Transverse colon (tissue), 4 donors: Measurements from ENCODE around the gene ABHD11. TPM values are rescaled to one million over a fixed set of nuclear protein-coding genes. Genes with fewer than 3 reads are reported as not detected.

Source experiments
- DNase-seq: peaks from one replicate; pipeline ENCODE4 v3.0.0-alpha.2; 2019
- H3K27ac ChIP-seq, 4 donors: fragments of 200-600 bp; sonication (generic); 2 replicates each; pipeline ENCODE4 v1.5.1; 2016 to 2018; ENCODE audit warnings: inconsistent platforms in 4 of 4
- H3K27me3 ChIP-seq: fragments of 200-600 bp; sonication (generic); 2 replicates; pipeline ENCODE4 v1.5.1; 2017; ENCODE audit warnings: inconsistent platforms
- H3K36me3 ChIP-seq, 4 donors: fragments of 200-600 bp; sonication (generic); 2 replicates each; pipeline ENCODE4 v1.5.1; 2017 to 2019; ENCODE audit warnings: inconsistent platforms in 4 of 4
- H3K4me1 ChIP-seq, 4 donors: fragments of 200-600 bp; sonication (generic); 2 replicates each; pipeline ENCODE4 v1.5.1; 2017 to 2020; ENCODE audit warnings: inconsistent platforms in 4 of 4
- H3K4me3 ChIP-seq, 4 donors: fragments of 200-600 bp; sonication (generic); 1 replicate in 1 of 4; 2 replicates in 3 of 4; pipeline versions ENCODE4 v1.5.1 to v1.6.1; 2017 to 2019; ENCODE audit warnings: inconsistent platforms in 4 of 4
- H3K9me3 ChIP-seq, 2 donors: fragments of 200-600 bp; sonication (generic); 2 replicates each; pipeline ENCODE4 v1.5.1; 2017 to 2019; ENCODE audit warnings: inconsistent platforms in 2 of 2
- EP300 ChIP-seq: sonication (generic); formaldehyde crosslinking; IDR thresholded peaks from one replicate; pipeline ENCODE4 v1.6.1; 2017; ENCODE audit warnings: antibody characterized with exemption, low read depth
- POLR2A ChIP-seq: fragments of 450-650 bp; IDR thresholded peaks from one replicate; pipeline ENCODE4 v1.6.1; 2016; ENCODE audit warnings: antibody characterized with exemption, mild to moderate bottlenecking, moderate library complexity
- POLR2AphosphoS5 ChIP-seq, 3 donors: sonication (generic); formaldehyde crosslinking; IDR thresholded peaks; one replicate each; pipeline ENCODE4 v1.6.1; 2016; ENCODE audit warnings: antibody characterized with exemption in 3 of 3
- WGBS, 2 donors: methylation state at CpG; one replicate each; pipeline ENCODE4 v1.1.5; 2018; ENCODE audit warnings: low coverage in 1 of 2; 5-methylcytosine and 5-hydroxymethylcytosine counted together
- in situ Hi-C, 4 donors: fragments of 200-750 bp; cut with MboI; loops; one replicate each; pipeline versions ENCODE4 v1.15.0 to v1.15.1; 2017; ENCODE audit warnings: low sequenced_read_pairs in 3 of 4, low pct_ligation_motif_present in 1 of 4, low pct_unique_long_range_greater_than_20kb in 1 of 4
- intact Hi-C: fragments of 100-400 bp; cut with DNase I; formaldehyde crosslinking; loops from one replicate; pipeline ENCODE4 v1.15.1; 2023; ENCODE audit warnings: low total_unique reads
- small RNA-seq, 4 donors: library from RNA; depleted of rRNA; stranded (forward); fragments of <200 nt; gene quantifications; one replicate each; pipeline ENCODE3, GENCODE V24; 2016
- total RNA-seq, 4 donors: library from RNA; depleted of rRNA; stranded (reverse); fragments of >200 nt; gene quantifications; one replicate each; pipeline ENCODE4 v1.1.0, GENCODE V29; 2016
- TF ChIP-seq, protein P1 (sequence below), 5 experiments: fragments of 200-600 bp in 3 of 5; fragments of 450-650 bp in 2 of 5; sonication (generic) in 3 of 5; IDR thresholded peaks; 1 replicate in 2 of 5; 2 replicates in 3 of 5; pipeline ENCODE4 v1.5.1; 2016 to 2017; ENCODE audit warnings: antibody characterized with exemption in 5 of 5, inconsistent platforms in 3 of 5, mild to moderate bottlenecking in 2 of 5, moderate library complexity in 1 of 5

Gene ABHD11
- total RNA-seq, 4 donors from 2014 or later: 108 to 177 (median 117) TPM

DNA sequence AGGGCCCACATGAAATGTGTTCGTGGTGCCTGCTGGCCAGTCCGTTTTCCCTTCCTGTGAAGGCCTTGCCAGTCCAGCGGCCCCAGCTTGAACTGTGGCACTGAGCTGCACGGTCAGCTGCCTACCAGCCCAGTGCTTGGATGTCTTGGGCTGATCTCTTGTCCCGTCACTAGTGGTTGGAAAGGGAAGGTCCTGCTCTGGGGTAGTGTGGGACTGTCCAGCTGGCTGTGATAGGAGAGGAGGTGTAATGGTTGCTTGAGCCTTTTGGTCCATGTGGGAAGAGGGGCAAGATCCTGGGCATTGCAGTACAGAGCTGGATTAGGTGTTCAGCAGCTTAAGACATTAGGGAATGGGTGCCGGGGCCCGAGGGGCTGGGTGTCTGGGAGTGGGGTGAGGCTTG is 40.2 kb downstream of the ABHD11 start:
- in situ Hi-C loops: no loop called here
- no peak for DNase-seq
- Histone ChIP-seq H3K27me3 (no peaks in the 10 kb centered on the region), H3K4me3 (no peak overlapping the region), H3K27ac (no peak overlapping the region), H3K4me1 (peaks cover 0 to under 1% (median under 1%) of the 10 kb centered on the region in 4 donors), H3K36me3 (peaks cover 0 to 24% (median 11%) of the 10 kb centered on the region in 4 donors), H3K9me3 (no peaks in the 10 kb centered on the region)
- 83% methylated on average over 7 of the region's 7 CpGs; no CpG with 5 or more reads in 1 of the 2 donors for WGBS, 2 donors
- intact Hi-C loops: no loop called here
- TF ChIP-seq POLR2A: no peak
- TF ChIP-seq POLR2AphosphoS5 (IDR thresholded peaks at IDR 0.05): no peak
- TF ChIP-seq, protein P1, sequence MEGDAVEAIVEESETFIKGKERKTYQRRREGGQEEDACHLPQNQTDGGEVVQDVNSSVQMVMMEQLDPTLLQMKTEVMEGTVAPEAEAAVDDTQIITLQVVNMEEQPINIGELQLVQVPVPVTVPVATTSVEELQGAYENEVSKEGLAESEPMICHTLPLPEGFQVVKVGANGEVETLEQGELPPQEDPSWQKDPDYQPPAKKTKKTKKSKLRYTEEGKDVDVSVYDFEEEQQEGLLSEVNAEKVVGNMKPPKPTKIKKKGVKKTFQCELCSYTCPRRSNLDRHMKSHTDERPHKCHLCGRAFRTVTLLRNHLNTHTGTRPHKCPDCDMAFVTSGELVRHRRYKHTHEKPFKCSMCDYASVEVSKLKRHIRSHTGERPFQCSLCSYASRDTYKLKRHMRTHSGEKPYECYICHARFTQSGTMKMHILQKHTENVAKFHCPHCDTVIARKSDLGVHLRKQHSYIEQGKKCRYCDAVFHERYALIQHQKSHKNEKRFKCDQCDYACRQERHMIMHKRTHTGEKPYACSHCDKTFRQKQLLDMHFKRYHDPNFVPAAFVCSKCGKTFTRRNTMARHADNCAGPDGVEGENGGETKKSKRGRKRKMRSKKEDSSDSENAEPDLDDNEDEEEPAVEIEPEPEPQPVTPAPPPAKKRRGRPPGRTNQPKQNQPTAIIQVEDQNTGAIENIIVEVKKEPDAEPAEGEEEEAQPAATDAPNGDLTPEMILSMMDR (IDR thresholded peaks at IDR 0.05): no peak
- TF ChIP-seq EP300: no peak

DNA sequence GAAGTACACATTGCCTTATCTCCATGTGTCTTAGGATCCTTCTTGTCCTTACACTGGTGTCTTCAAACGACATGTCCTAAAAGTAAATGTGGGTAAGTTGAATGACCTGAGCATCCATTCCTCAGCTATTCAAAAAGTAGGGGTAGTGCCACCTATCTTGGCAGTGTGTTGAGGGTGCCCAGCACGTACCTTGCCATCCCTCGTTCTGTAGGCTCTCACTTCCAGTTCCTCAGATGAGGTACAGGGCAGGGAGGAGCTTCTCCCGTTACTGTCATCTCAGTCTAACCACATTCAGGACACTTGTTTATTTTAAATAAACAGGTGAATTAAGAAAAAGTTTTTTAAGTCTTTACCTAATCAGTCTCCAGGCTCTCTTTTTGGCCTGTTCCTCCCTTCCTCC is 42.2 kb downstream of the ABHD11 start:
- no peak overlapping the region for H3K27ac ChIP-seq
- no peak for DNase-seq
- H3K36me3 ChIP-seq: peaks cover 0 to 40% (median 18%) of the 10 kb centered on the region in 4 donors
- no peak overlapping the region for H3K4me3 ChIP-seq
- intact Hi-C loops (no loop called here), in situ Hi-C loops (no loop called here)
- TF ChIP-seq, protein P1 (IDR thresholded peaks at IDR 0.05): no peak
- TF ChIP-seq POLR2A (no peak), POLR2AphosphoS5 (IDR thresholded peaks at IDR 0.05) (no peak), EP300 (no peak)
- H3K4me1 ChIP-seq: no peaks in the 10 kb centered on the region
- WGBS, 2 donors: 90% methylated on average over 3 to 4 of the region's 4 CpGs
- no peaks in the 10 kb centered on the region for H3K27me3 ChIP-seq
- no peaks in the 10 kb centered on the region for H3K9me3 ChIP-seq

DNA sequence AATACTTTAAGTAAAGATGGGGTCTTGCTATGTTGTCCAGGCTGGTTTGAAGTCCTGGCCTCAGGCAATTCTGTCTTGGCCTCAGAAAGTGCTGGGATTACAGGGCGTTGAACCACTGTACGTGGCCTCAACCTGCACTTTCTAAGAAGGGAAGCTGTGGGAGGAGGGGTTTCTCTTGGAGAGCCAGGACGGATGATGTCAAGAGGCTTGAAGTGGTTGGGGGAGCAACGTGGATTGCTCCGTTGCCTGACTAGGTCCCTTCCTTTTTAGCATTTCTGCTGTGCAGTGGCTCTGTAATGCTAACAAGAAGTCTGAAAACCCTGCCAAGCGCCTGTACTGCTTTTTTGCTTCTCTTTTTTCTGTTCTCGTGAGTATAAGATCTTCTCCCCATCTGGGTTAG is 48.0 kb downstream of the ABHD11 start:
- no peak overlapping the region for H3K27ac ChIP-seq
- no peak for DNase-seq
- intact Hi-C loops (no loop called here), in situ Hi-C loops (no loop called here)
- 84 to 93% methylated on average over 2 to 7 of the region's 7 CpGs for WGBS, 2 donors
- H3K4me1 ChIP-seq: no peaks in the 10 kb centered on the region
- H3K4me3 ChIP-seq: no peak overlapping the region
- TF ChIP-seq POLR2AphosphoS5 (IDR thresholded peaks at IDR 0.05) (no peak), EP300 (no peak), POLR2A (no peak)
- TF ChIP-seq, protein P1 (IDR thresholded peaks at IDR 0.05): no peak
- H3K36me3 ChIP-seq: peaks cover 0 to 39% (median 18%) of the 10 kb centered on the region in 4 donors
- H3K27me3 ChIP-seq: no peaks in the 10 kb centered on the region
- H3K9me3 ChIP-seq: no peaks in the 10 kb centered on the region

DNA sequence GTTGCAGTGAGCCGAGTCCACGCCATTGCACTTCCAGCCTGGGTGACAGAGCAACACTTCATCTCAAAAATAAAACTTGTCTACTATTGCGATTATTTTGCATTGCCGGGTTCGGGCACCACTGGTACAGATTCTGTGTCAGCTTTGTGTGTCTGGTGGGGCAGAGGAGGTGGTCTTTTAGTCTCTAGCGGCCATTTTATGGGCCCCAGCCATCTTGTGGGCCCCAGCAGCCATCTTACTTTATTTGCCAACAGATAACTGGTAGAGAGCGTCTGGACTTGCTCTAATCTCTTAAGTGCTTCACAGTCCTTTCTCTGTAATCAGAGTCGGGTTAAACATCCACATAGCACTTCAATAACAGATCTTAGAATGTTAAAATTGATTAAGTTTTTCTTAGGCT is 50.3 kb downstream of the ABHD11 start:
- Histone ChIP-seq H3K9me3 (no peaks in the 10 kb centered on the region), H3K4me1 (peaks cover 0 to 10% (median 6%) of the 10 kb centered on the region in 4 donors), H3K4me3 (no peak overlapping the region), H3K27me3 (no peaks in the 10 kb centered on the region), H3K36me3 (peaks cover 0 to 23% (median 10%) of the 10 kb centered on the region in 4 donors), H3K27ac (no peak overlapping the region)
- in situ Hi-C loops: no loop called here
- TF ChIP-seq, protein P1 (IDR thresholded peaks at IDR 0.05): no peak
- TF ChIP-seq POLR2AphosphoS5 (IDR thresholded peaks at IDR 0.05) (no peak), EP300 (no peak), POLR2A (no peak)
- intact Hi-C loops: loop anchor here (10.0 kb wide), 1 partner anchor 47 kb away; the partner anchor contains the start of gene ABHD11
- DNase-seq: no peak
- WGBS, 2 donors: 89 to 92% methylated on average over 2 to 8 of the region's 8 CpGs

Small RNA genes lying within 50 kb of the gene (small RNA-seq; reads per million reads assigned to genes)
- gene MIR4284 (0 to 0.28 (median 0) reads per million in 4 donors), gene RN7SL265P (0 reads per million in 4 donors)

Other genes with a start within 250 kb of the ABHD11 start
- gene BAZ1B, start 216.5 kb downstream of the ABHD11 start, total RNA-seq: 10 to 100 TPM; 28.7 to 48.0 (median 33.7) TPM
- 10 to 100 TPM; 75.7 to 96.1 (median 86.0) TPM for gene BCL7B, start 181.1 kb downstream of the ABHD11 start, total RNA-seq
- 10 to 100 TPM; 31.9 to 56.3 (median 46.2) TPM for gene TBL2, start 160.2 kb downstream of the ABHD11 start, total RNA-seq
- gene MLXIPL, start 114.3 kb downstream of the ABHD11 start, total RNA-seq: 100 to 1,000 TPM in 1 of 4 donors, 10 to 100 TPM in 3; 17.3 to 106 (median 28.4) TPM
- 1 to 10 TPM in 1 of 4 donors, under 1 TPM in 1, not detected in 2; 0.82 to 3.5 TPM for gene VPS37D, start 71.0 kb downstream of the ABHD11 start, total RNA-seq
- gene DNAJC30, start 55.3 kb downstream of the ABHD11 start, total RNA-seq: 10 to 100 TPM in 1 of 4 donors, 1 to 10 TPM in 3; 1.9 to 26.7 (median 6.8) TPM
- 10 to 100 TPM; 12.0 to 55.9 (median 30.3) TPM for gene BUD23, start 55.2 kb downstream of the ABHD11 start, total RNA-seq
- 1 to 10 TPM; 4.1 to 6.0 (median 5.0) TPM for gene STX1A, start 19.1 kb downstream of the ABHD11 start, total RNA-seq
- gene CLDN3, start 31.5 kb upstream of the ABHD11 start, total RNA-seq: 1,000 to 10,000 TPM in 3 of 4 donors, 100 to 1,000 TPM in 1; 672 to 1,662 (median 1,512) TPM
- gene CLDN4, start 92.2 kb upstream of the ABHD11 start, total RNA-seq: 1,000 to 10,000 TPM in 1 of 4 donors, 100 to 1,000 TPM in 3; 555 to 1,122 (median 815) TPM
- gene METTL27, start 103.7 kb upstream of the ABHD11 start, total RNA-seq: 10 to 100 TPM in 1 of 4 donors, 1 to 10 TPM in 3; 2.6 to 29.5 (median 5.1) TPM
- gene TMEM270, start 122.4 kb upstream of the ABHD11 start, total RNA-seq: not detected